ENCODE results near the gene LRBA.
"Not testable (repeated sequence)": the region's sequence is repeated elsewhere in the genome, so short reads cannot be mapped to it uniquely, and the experiment has no call there.

Gene LRBA

GRCh38 chr4:150543042-150543441 is 472.0 kb downstream of the LRBA start:
- Mint-ChIP-seq H3K4me3 (no peak overlapping the region), H3K27ac (no peak overlapping the region), H3K4me1 (ENCODE audit: low read depth) (peaks cover 3% of the 10 kb centered on the region), H3K27me3 (no peaks in the 10 kb centered on the region), H3K9me3 (no peaks in the 10 kb centered on the region), H3K36me3 (ENCODE audit: low read depth) (peaks cover 5% of the 10 kb centered on the region)
- no peak for DNase-seq

- Mint-ChIP-seq H3K4me3 (no peak overlapping the region), H3K27ac (no peak overlapping the region), H3K4me1 (ENCODE audit: low read depth) (peaks cover 3% of the 10 kb centered on the region), H3K27me3 (no peaks in the 10 kb centered on the region), H3K9me3 (no peaks in the 10 kb centered on the region), H3K36me3 (ENCODE audit: low read depth) (peaks cover 8% of the 10 kb centered on the region)
- no peak for DNase-seq
Observed at GRCh38 chr4:150541681-150542080, 473.4 kb downstream of the LRBA start.

- Mint-ChIP-seq H3K36me3 (ENCODE audit: low read depth) (peaks cover 9% of the 10 kb centered on the region), H3K4me1 (ENCODE audit: low read depth) (peaks cover 3% of the 10 kb centered on the region), H3K27ac (no peak overlapping the region), H3K27me3 (no peaks in the 10 kb centered on the region), H3K4me3 (no peak overlapping the region), H3K9me3 (no peaks in the 10 kb centered on the region)
- no peak for DNase-seq
Observed at GRCh38 chr4:150540959-150541360, 474.1 kb downstream of the LRBA start.

- H3K4me3 Mint-ChIP-seq: no peak overlapping the region
- peaks cover 10% of the 10 kb centered on the region for H3K36me3 Mint-ChIP-seq (ENCODE audit: low read depth)
- no peak for DNase-seq
- H3K27me3 Mint-ChIP-seq: no peaks in the 10 kb centered on the region
- peaks cover 3% of the 10 kb centered on the region for H3K4me1 Mint-ChIP-seq (ENCODE audit: low read depth)
- no peak overlapping the region for H3K27ac Mint-ChIP-seq
- H3K9me3 Mint-ChIP-seq: no peaks in the 10 kb centered on the region
Observed at GRCh38 chr4:150540536-150540935, 474.5 kb downstream of the LRBA start.

- not testable (repeated sequence) for H3K4me3 Mint-ChIP-seq, H3K27ac Mint-ChIP-seq
- peaks cover 11% of the 10 kb centered on the region for H3K36me3 Mint-ChIP-seq (ENCODE audit: low read depth)
Observed at GRCh38 chr4:150537911-150538310, 477.2 kb downstream of the LRBA start.

GRCh38 chr4:150534818-150535217 is 480.3 kb downstream of the LRBA start:
- Mint-ChIP-seq H3K9me3 (no peaks in the 10 kb centered on the region), H3K4me1 (ENCODE audit: low read depth) (no peaks in the 10 kb centered on the region), H3K27ac (no peak overlapping the region), H3K36me3 (ENCODE audit: low read depth) (peaks cover 19% of the 10 kb centered on the region), H3K4me3 (no peak overlapping the region), H3K27me3 (no peaks in the 10 kb centered on the region)
- DNase-seq: no peak

More at GRCh38 chr4:150537911-150538310, 477.2 kb downstream of the LRBA start:
- DNase-seq; H3K27me3 Mint-ChIP-seq; H3K4me1 Mint-ChIP-seq (ENCODE audit: low read depth); H3K9me3 Mint-ChIP-seq: not testable (repeated sequence)

- Mint-ChIP-seq H3K9me3 (no peaks in the 10 kb centered on the region), H3K4me1 (ENCODE audit: low read depth) (no peaks in the 10 kb centered on the region), H3K36me3 (ENCODE audit: low read depth) (peaks cover 17% of the 10 kb centered on the region), H3K27ac (no peak overlapping the region), H3K27me3 (no peaks in the 10 kb centered on the region), H3K4me3 (no peak overlapping the region)
- DNase-seq: no peak
Observed at GRCh38 chr4:150533673-150534072, 481.4 kb downstream of the LRBA start.

- H3K27ac Mint-ChIP-seq: no peak overlapping the region
- no peak overlapping the region for H3K4me3 Mint-ChIP-seq
- H3K36me3 Mint-ChIP-seq (ENCODE audit: low read depth): peaks cover 25% of the 10 kb centered on the region
- no peaks in the 10 kb centered on the region for H3K9me3 Mint-ChIP-seq
- no peak for DNase-seq
- peaks cover 2% of the 10 kb centered on the region for H3K4me1 Mint-ChIP-seq (ENCODE audit: low read depth)
- H3K27me3 Mint-ChIP-seq: no peaks in the 10 kb centered on the region
Observed at GRCh38 chr4:150525321-150525868, 489.7 kb downstream of the LRBA start.

GRCh38 chr4:150518559-150518958 is 496.5 kb downstream of the LRBA start:
- no peaks in the 10 kb centered on the region for H3K27me3 Mint-ChIP-seq
- peak overlapping the region; percentile 38 for H3K27ac Mint-ChIP-seq
- H3K36me3 Mint-ChIP-seq (ENCODE audit: low read depth): peaks cover 20% of the 10 kb centered on the region
- H3K4me3 Mint-ChIP-seq: no peak overlapping the region
- peaks cover 23% of the 10 kb centered on the region for H3K4me1 Mint-ChIP-seq (ENCODE audit: low read depth)
- no peak for DNase-seq
- H3K9me3 Mint-ChIP-seq: no peaks in the 10 kb centered on the region

- H3K36me3 Mint-ChIP-seq (ENCODE audit: low read depth): peaks cover 34% of the 10 kb centered on the region
- H3K27ac Mint-ChIP-seq: no peak overlapping the region
- no peak overlapping the region for H3K4me3 Mint-ChIP-seq
- peaks cover 23% of the 10 kb centered on the region for H3K4me1 Mint-ChIP-seq (ENCODE audit: low read depth)
- H3K27me3 Mint-ChIP-seq: no peaks in the 10 kb centered on the region
- no peaks in the 10 kb centered on the region for H3K9me3 Mint-ChIP-seq
- DNase-seq: no peak
Observed at GRCh38 chr4:150515135-150515534, 499.9 kb downstream of the LRBA start.

- H3K36me3 Mint-ChIP-seq (ENCODE audit: low read depth): peaks cover 36% of the 10 kb centered on the region
- peaks cover 22% of the 10 kb centered on the region for H3K4me1 Mint-ChIP-seq (ENCODE audit: low read depth)
- no peak overlapping the region for H3K27ac Mint-ChIP-seq
- H3K27me3 Mint-ChIP-seq: no peaks in the 10 kb centered on the region
- no peak for DNase-seq
- no peaks in the 10 kb centered on the region for H3K9me3 Mint-ChIP-seq
- H3K4me3 Mint-ChIP-seq: no peak overlapping the region
Observed at GRCh38 chr4:150514709-150515108, 500.4 kb downstream of the LRBA start.

- no peaks in the 10 kb centered on the region for H3K4me1 Mint-ChIP-seq (ENCODE audit: low read depth)
- no peak overlapping the region for H3K27ac Mint-ChIP-seq
- DNase-seq: no peak
- no peak overlapping the region for H3K4me3 Mint-ChIP-seq
- H3K36me3 Mint-ChIP-seq (ENCODE audit: low read depth): peaks cover 47% of the 10 kb centered on the region
- no peaks in the 10 kb centered on the region for H3K27me3 Mint-ChIP-seq
- H3K9me3 Mint-ChIP-seq: peaks cover 9% of the 10 kb centered on the region
Observed at GRCh38 chr4:150510176-150510865, 504.8 kb downstream of the LRBA start.

- H3K4me1 Mint-ChIP-seq (ENCODE audit: low read depth); H3K27me3 Mint-ChIP-seq; H3K4me3 Mint-ChIP-seq; DNase-seq; H3K9me3 Mint-ChIP-seq; H3K27ac Mint-ChIP-seq: not testable (repeated sequence)
- peaks cover 39% of the 10 kb centered on the region for H3K36me3 Mint-ChIP-seq (ENCODE audit: low read depth)
Observed at GRCh38 chr4:150507656-150508055, 507.4 kb downstream of the LRBA start.

- no peak for DNase-seq
- H3K4me3 Mint-ChIP-seq: no peak overlapping the region
- peaks cover 3% of the 10 kb centered on the region for H3K4me1 Mint-ChIP-seq (ENCODE audit: low read depth)
- no peaks in the 10 kb centered on the region for H3K27me3 Mint-ChIP-seq
- peaks cover 5% of the 10 kb centered on the region for H3K9me3 Mint-ChIP-seq
- H3K36me3 Mint-ChIP-seq (ENCODE audit: low read depth): peaks cover 24% of the 10 kb centered on the region
- H3K27ac Mint-ChIP-seq: no peak overlapping the region
Observed at GRCh38 chr4:150501983-150502382, 513.1 kb downstream of the LRBA start.

- H3K27me3 Mint-ChIP-seq: no peaks in the 10 kb centered on the region
- H3K4me1 Mint-ChIP-seq (ENCODE audit: low read depth): peaks cover 3% of the 10 kb centered on the region
- no peak overlapping the region for H3K4me3 Mint-ChIP-seq
- no peak for DNase-seq
- H3K27ac Mint-ChIP-seq: no peak overlapping the region
- H3K36me3 Mint-ChIP-seq (ENCODE audit: low read depth): peaks cover 24% of the 10 kb centered on the region
- H3K9me3 Mint-ChIP-seq: peaks cover 5% of the 10 kb centered on the region
Observed at GRCh38 chr4:150501009-150501727, 513.9 kb downstream of the LRBA start.
